H1 (cell line): Measurements from ENCODE around the gene SCNM1. TPM values are rescaled to one million over a fixed set of nuclear protein-coding genes. Genes with fewer than 3 reads are reported as not detected.

Experiments used
- CTCF ChIA-PET: fragments of 300-600 bp; sonication (Branson Sonifier 250); formaldehyde crosslinking; loops from one replicate; lab custom pipeline; 2021; ENCODE audit not compliant: partially characterized antibody; lab: Charles Lee
- POLR2A ChIA-PET: fragments of 300-600 bp; sonication (Branson Sonifier 250); formaldehyde crosslinking; loops from one replicate; lab custom pipeline; 2021; ENCODE audit warnings: inconsistent platforms; ENCODE audit not compliant: partially characterized antibody; lab: Charles Lee
- DNase-seq, 2 experiments: peaks; one replicate each; pipeline versions ENCODE4 v3.0.0 to v3.0.0-alpha.2; 2010 to 2022; ENCODE audit warnings: low spot score in 2 of 2, low read depth in 1 of 2, mixed read lengths in 1 of 2
- FAIRE-seq: peaks from 2 replicates; lab custom pipeline; 2011; peaks lifted over from hg19 to GRCh38; lab: Jason Lieb, UNC
- H2AFZ ChIP-seq: 2 replicates; pipeline ENCODE4 v1.8.1; 2012; ENCODE audit warnings: low read length, inconsistent platforms
- H2AK5ac ChIP-seq: 2 replicates; pipeline ENCODE4 v1.6.1; 2013; ENCODE audit warnings: low read depth, low read length
- H2BK120ac ChIP-seq: replicated peaks from 2 replicates; pipeline ENCODE3; 2013; ENCODE audit warnings: low read depth, low read length, inconsistent platforms
- H2BK12ac ChIP-seq: 2 replicates; pipeline ENCODE4 v1.6.1; 2013; ENCODE audit warnings: low read depth, low read length
- H2BK15ac ChIP-seq: 2 replicates; pipeline ENCODE4 v1.6.1; 2013; ENCODE audit warnings: low read length
- H2BK20ac ChIP-seq: 2 replicates; pipeline ENCODE4 v1.6.1; 2013; ENCODE audit warnings: low read length
- H2BK5ac ChIP-seq: 2 replicates; pipeline ENCODE4 v1.6.1; 2013; ENCODE audit warnings: low read depth, low read length
- H3K14ac ChIP-seq: 2 replicates; pipeline ENCODE4 v1.6.1; 2013; ENCODE audit warnings: inconsistent platforms; ENCODE audit not compliant: insufficient read length
- H3K18ac ChIP-seq: 2 replicates; pipeline ENCODE4 v1.6.1; 2013; ENCODE audit warnings: low read length; ENCODE audit errors: extremely low read depth
- H3K23ac ChIP-seq: 2 replicates; pipeline ENCODE4 v1.6.1; 2013; ENCODE audit warnings: inconsistent platforms; ENCODE audit not compliant: insufficient read length
- H3K23me2 ChIP-seq: 2 replicates; pipeline ENCODE4 v1.6.1; 2013; ENCODE audit warnings: low read depth, low read length
- H3K27ac ChIP-seq: 2 replicates; pipeline ENCODE4 v1.6.1; 2011; ENCODE audit warnings: low read depth, low read length, inconsistent platforms
- H3K27me3 ChIP-seq, 4 experiments: replicated peaks in 1 of 4; 1 replicate in 1 of 4; 2 replicates in 3 of 4; pipeline versions ENCODE4 v1.6.1 to v1.8.1; 2011 to 2013; ENCODE audit warnings: low read length in 3 of 4, mild to moderate bottlenecking in 3 of 4, inconsistent platforms in 2 of 4, mixed read lengths in 2 of 4, moderate library complexity in 1 of 4; ENCODE audit not compliant: control insufficient read depth in 3 of 4, insufficient read depth in 3 of 4; ENCODE audit errors: extremely low read depth in 1 of 4
- H3K36me3 ChIP-seq, 4 experiments: 2 replicates each; pipeline versions ENCODE4 v1.6.1 to v1.8.1; 2011 to 2013; ENCODE audit warnings: mild to moderate bottlenecking in 4 of 4, low read length in 3 of 4, moderate library complexity in 2 of 4, control low read depth in 1 of 4, inconsistent platforms in 1 of 4; ENCODE audit not compliant: insufficient read depth in 4 of 4, control insufficient read depth in 2 of 4
- H3K4ac ChIP-seq: replicated peaks from 2 replicates; pipeline ENCODE3; 2013; ENCODE audit warnings: low read length, low read depth, mixed read lengths, inconsistent platforms; ENCODE audit not compliant: insufficient read length
- H3K4me1 ChIP-seq, 4 experiments: replicated peaks in 1 of 4; 1 replicate in 1 of 4; 2 replicates in 3 of 4; pipeline versions ENCODE4 v1.6.1 to v1.8.1; 2011 to 2013; ENCODE audit warnings: low read length in 3 of 4, inconsistent platforms in 2 of 4, mixed read lengths in 1 of 4; ENCODE audit not compliant: insufficient read depth in 4 of 4, control insufficient read depth in 3 of 4
- H3K4me2 ChIP-seq, 2 experiments: 2 replicates each; pipeline versions ENCODE4 v1.6.1 to v1.8.1; 2011 to 2013; ENCODE audit warnings: low read depth in 2 of 2, low read length in 2 of 2, control low read depth in 1 of 2, inconsistent platforms in 1 of 2, mild to moderate bottlenecking in 1 of 2; ENCODE audit not compliant: insufficient read depth in 1 of 2
- H3K4me3 ChIP-seq, 4 experiments: fragments of 200-600, 300-600 bp in 1 of 4; sonication (generic), shearing (Covaris generic), sonication (Bioruptor Twin) in 1 of 4; 2 replicates each; pipeline versions ENCODE4 v1.5.1 to v1.8.1; 2011 to 2016; ENCODE audit warnings: low read length in 4 of 4, low read depth in 3 of 4, control low read depth in 2 of 4, inconsistent platforms in 2 of 4, mild to moderate bottlenecking in 2 of 4, mixed read lengths in 1 of 4, moderate library complexity in 1 of 4; ENCODE audit not compliant: insufficient read depth in 2 of 4; ENCODE audit errors: extremely low read depth in 1 of 4
- H3K56ac ChIP-seq: replicated peaks from 2 replicates; pipeline ENCODE3; 2013; ENCODE audit warnings: low read depth, mild to moderate bottlenecking, mixed read lengths, low read length, inconsistent platforms; ENCODE audit not compliant: insufficient read length
- H3K79me1 ChIP-seq: 2 replicates; pipeline ENCODE4 v1.6.1; 2013; ENCODE audit warnings: low read depth, low read length, control low read depth
- H3K79me2 ChIP-seq, 2 experiments: 2 replicates each; pipeline versions ENCODE4 v1.6.1 to v1.8.1; 2012 to 2013; ENCODE audit warnings: low read length in 2 of 2, mild to moderate bottlenecking in 2 of 2, inconsistent platforms in 1 of 2; ENCODE audit not compliant: insufficient read depth in 2 of 2, control insufficient read depth in 1 of 2
- H3K9ac ChIP-seq, 4 experiments: replicated peaks in 1 of 4; 1 replicate in 1 of 4; 2 replicates in 3 of 4; pipeline versions ENCODE4 v1.6.1 to v1.8.1; 2011 to 2013; ENCODE audit warnings: low read depth in 3 of 4, low read length in 3 of 4, control low read depth in 2 of 4, mild to moderate bottlenecking in 2 of 4, moderate library complexity in 2 of 4, inconsistent platforms in 1 of 4; ENCODE audit errors: extremely low read depth in 1 of 4
- H3K9me3 ChIP-seq, 2 experiments: 2 replicates each; pipeline versions ENCODE4 v1.6.1 to v1.8.1; 2012 to 2013; ENCODE audit warnings: mild to moderate bottlenecking in 2 of 2, moderate library complexity in 2 of 2, control low read depth in 1 of 2, inconsistent platforms in 1 of 2, low read depth in 1 of 2, low read length in 1 of 2, mixed read lengths in 1 of 2; ENCODE audit not compliant: insufficient read depth in 2 of 2
- H4K20me1 ChIP-seq, 2 experiments: replicated peaks in 1 of 2; 2 replicates each; pipeline versions ENCODE3 to v1.8.1; 2011 to 2013; ENCODE audit warnings: inconsistent platforms in 2 of 2, low read length in 2 of 2, mild to moderate bottlenecking in 1 of 2; ENCODE audit not compliant: insufficient read depth in 2 of 2, control insufficient read depth in 1 of 2
- H4K5ac ChIP-seq: 2 replicates; pipeline ENCODE4 v1.6.1; 2013; ENCODE audit warnings: low read length, low read depth, mixed read lengths, inconsistent platforms; ENCODE audit not compliant: insufficient read length
- H4K8ac ChIP-seq: 2 replicates; pipeline ENCODE4 v1.8.0; 2013; ENCODE audit warnings: mild to moderate bottlenecking, moderate library complexity, low read length, inconsistent platforms; ENCODE audit not compliant: insufficient read depth; ENCODE audit errors: extremely low read depth
- H4K91ac ChIP-seq: replicated peaks from 2 replicates; pipeline ENCODE3; 2013; ENCODE audit warnings: low read length, mixed read lengths, inconsistent platforms; ENCODE audit not compliant: insufficient read length
- CTBP2 ChIP-seq: IDR thresholded peaks from 2 replicates; pipeline ENCODE4 v1.7.0; 2011; ENCODE audit warnings: borderline replicate concordance, mild to moderate bottlenecking, moderate library complexity, mixed read lengths, low read length; ENCODE audit not compliant: insufficient read depth, insufficient read length
- E2F6 ChIP-seq: IDR thresholded peaks from 2 replicates; pipeline ENCODE4 v1.6.1; 2012; ENCODE audit warnings: inconsistent platforms
- EZH2 ChIP-seq: fragments of 200-600 bp; sonication (generic); IDR thresholded peaks from 2 replicates; pipeline ENCODE4 v1.7.1; 2012; ENCODE audit warnings: low read depth, mild to moderate bottlenecking, moderate library complexity, low read length, inconsistent platforms; ENCODE audit not compliant: severe bottlenecking
- FOSL1 ChIP-seq: IDR thresholded peaks from 2 replicates; pipeline ENCODE4 v1.6.1; 2011; ENCODE audit warnings: mild to moderate bottlenecking, low read depth, low read length, moderate library complexity; ENCODE audit not compliant: insufficient read depth
- KDM4A ChIP-seq: IDR thresholded peaks from one replicate; pipeline ENCODE4 v1.7.1; 2012; ENCODE audit warnings: low read depth, mild to moderate bottlenecking, moderate library complexity, low read length, inconsistent platforms; ENCODE audit not compliant: severe bottlenecking
- MAX ChIP-seq: IDR thresholded peaks from 2 replicates; pipeline ENCODE4 v1.6.1; 2012; ENCODE audit warnings: inconsistent platforms
- PHF8 ChIP-seq: fragments of 200-600 bp; sonication (generic); conservative IDR thresholded peaks from 2 replicates; pipeline ENCODE4 v1.7.1; 2012; ENCODE audit warnings: low read depth, mild to moderate bottlenecking, inconsistent platforms, low read length, moderate library complexity
- RNF2 ChIP-seq: fragments of 200-900, 300-1000 bp; sonication (generic); IDR thresholded peaks from 2 replicates; pipeline ENCODE4 v1.7.1; 2016; ENCODE audit warnings: borderline replicate concordance, low read depth, mild to moderate bottlenecking, antibody characterized with exemption, low read length; ENCODE audit not compliant: poor library complexity, severe bottlenecking; ENCODE audit errors: missing control alignments
- SP1 ChIP-seq: IDR thresholded peaks from 2 replicates; pipeline ENCODE4 v1.6.1; 2011; ENCODE audit warnings: low read depth, low read length
- TAF1 ChIP-seq: IDR thresholded peaks from 2 replicates; pipeline ENCODE4 v1.6.1; 2011; ENCODE audit warnings: mild to moderate bottlenecking, low read depth, low read length
- TAF7 ChIP-seq: optimal IDR thresholded peaks from 2 replicates; pipeline ENCODE3; 2011; ENCODE audit warnings: low read depth, mild to moderate bottlenecking, inconsistent platforms, low read length, moderate library complexity, borderline replicate concordance
- WGBS, 2 experiments: shearing (Covaris generic) in 1 of 2; methylation state at CpG; one replicate each; pipeline versions ENCODE4 v1.1.6 to v1.1.7; 2013 to 2015; ENCODE audit warnings: low lambda C conversion rate in 2 of 2, mixed read lengths in 2 of 2, inconsistent platforms in 1 of 2, low coverage in 1 of 2, missing lambda C conversion rate in 1 of 2; ENCODE audit not compliant: insufficient replicate concordance in 2 of 2, insufficient coverage in 1 of 2, insufficient read length in 1 of 2; ENCODE audit errors: extremely low coverage in 1 of 2, missing lambda C conversion rate in 1 of 2; 5-methylcytosine and 5-hydroxymethylcytosine counted together
- polyA plus RNA-seq, 7 experiments: library from polyadenylated mRNA; depleted of rRNA in 3 of 7; stranded (reverse) in 5 of 7; unstranded in 2 of 7; fragments of >200 nt in 5 of 7; fragments of 200-250 nt in 2 of 7; gene quantifications; 1 replicate in 5 of 7; 2 replicates in 1 of 7; 4 replicates in 1 of 7; pipeline versions ENCODE4 v1.2.1 to v1.2.3, GENCODE V29; 2011 to 2013; ENCODE audit warnings: missing spikeins in 2 of 7, mixed read lengths in 2 of 7
- total RNA-seq: library from RNA; stranded (reverse); fragmentation: NEBNext Ultra II Directional; extraction: Animal tissue kit (Norgen Biotek cat#: 25700); gene quantifications from 2 replicates; pipeline ENCODE4 v1.2.1, GENCODE V29; 2021

The SCNM1 gene
- total and polyA plus RNA-seq, 2 of the 8 experiments (the other 6 are each of a cell fraction or from before 2014, with no cell fraction given) = 13.6 to 46.2 TPM

DNA sequence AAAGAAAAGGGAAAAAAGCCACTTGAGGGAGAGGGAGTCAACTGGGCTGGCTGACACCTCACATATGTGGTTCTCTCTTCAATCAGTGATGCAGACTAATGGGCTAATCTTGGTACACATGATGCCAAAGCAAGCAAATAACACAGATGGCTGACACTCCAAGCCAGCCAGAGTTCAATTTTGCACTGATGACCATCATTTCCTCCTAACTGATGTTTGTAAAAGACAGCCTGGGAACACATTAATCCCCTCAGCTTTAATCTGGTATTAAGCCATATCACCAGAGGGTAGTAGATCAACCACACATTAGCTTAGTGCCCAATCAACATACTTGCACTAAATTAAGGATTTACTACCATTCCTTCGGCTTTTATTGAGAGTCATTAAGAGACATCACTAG is 21.3 kb downstream of the SCNM1 start:
- 95% methylated on average over 1 of the region's 1 CpG; no CpG with 5 or more reads in 1 of the 2 experiments for WGBS, 2 experiments
- Histone ChIP-seq H2BK5ac (no peak overlapping the region), H3K4ac (no peak overlapping the region), H2BK12ac (no peak overlapping the region), H3K36me3 (peaks cover 10 to 37% (median 31%) of the 10 kb centered on the region in 4 experiments; a peak in 7 of 8 replicates), H3K4me3 (no peak overlapping the region), H4K91ac (no peak overlapping the region), H2AK5ac (no peak overlapping the region), H3K56ac (no peak overlapping the region), H2BK15ac (no peak overlapping the region), H3K79me2 (peaks cover 7 to 33% of the 10 kb centered on the region in 2 experiments), H3K27ac (no peak overlapping the region), H4K5ac (no peak overlapping the region), H3K23me2 (no peaks in the 10 kb centered on the region; the same call in 1 of the 2 replicates), H3K18ac (no peak overlapping the region), H2BK20ac (no peak overlapping the region), H3K4me2 (no peak overlapping the region), H3K23ac (no peak overlapping the region), H4K8ac (no peak overlapping the region), H2AFZ (no peak overlapping the region), H2BK120ac (no peak overlapping the region), H3K79me1 (peaks cover 3% of the 10 kb centered on the region; the same call in 1 of the 2 replicates), H3K4me1 (no peaks in the 10 kb centered on the region), H3K14ac (no peak overlapping the region), H4K20me1 (peaks cover 0 to 5% of the 10 kb centered on the region in 2 experiments), H3K9me3 (no peaks in the 10 kb centered on the region), H3K27me3 (no peaks in the 10 kb centered on the region), H3K9ac (no peak overlapping the region)
- no peak for FAIRE-seq
- CTCF ChIA-PET = no interaction called here
- POLR2A ChIA-PET = interaction anchor here (0.7 to 2.4 kb wide), 5 partner anchors 16 to 50 kb away, joined by 3 to 9 read pairs (median 4); partner anchors contain the start of genes LYSMD1 and SCNM1
- DNase-seq = no peak
- TF ChIP-seq CTBP2 (no peak), TAF7 (no peak), TAF1 (no peak), KDM4A (no peak), MAX (no peak), E2F6 (no peak), RNF2 (no peak), FOSL1 (no peak), EZH2 (no peak), SP1 (no peak), PHF8 (no peak)
